Trophoblast cell (in vitro differentiated cells and primary cell): ENCODE measurements around the gene SMPD3.

Experiments
- DNase-seq, 2 donors: peaks; one replicate each; pipeline ENCODE4 v3.0.0-alpha.2; 2016
- H2AFZ ChIP-seq: 2 replicates; pipeline ENCODE4 v1.6.1; 2013; ENCODE audit warnings: low read length, moderate library complexity, mild to moderate bottlenecking; ENCODE audit not compliant: insufficient read depth, poor library complexity
- H2AK5ac ChIP-seq: 2 replicates; pipeline ENCODE4 v1.6.1; 2013; ENCODE audit warnings: mild to moderate bottlenecking, low read length
- H2BK120ac ChIP-seq: 2 replicates; pipeline ENCODE4 v1.6.1; 2013; ENCODE audit warnings: low read length, mild to moderate bottlenecking, moderate library complexity; ENCODE audit not compliant: insufficient read depth, poor library complexity
- H2BK12ac ChIP-seq: 2 replicates; pipeline ENCODE4 v1.6.1; 2013; ENCODE audit warnings: mild to moderate bottlenecking, low read length, moderate library complexity
- H2BK5ac ChIP-seq: 2 replicates; pipeline ENCODE4 v1.6.1; 2013; ENCODE audit warnings: low read length, low read depth, moderate library complexity, mild to moderate bottlenecking; ENCODE audit not compliant: poor library complexity
- H3K14ac ChIP-seq: 2 replicates; pipeline ENCODE4 v1.6.1; 2013; ENCODE audit warnings: mild to moderate bottlenecking, low read length
- H3K18ac ChIP-seq: 2 replicates; pipeline ENCODE4 v1.6.1; 2013; ENCODE audit warnings: mild to moderate bottlenecking, low read length
- H3K23ac ChIP-seq: 2 replicates; pipeline ENCODE4 v1.6.1; 2013; ENCODE audit warnings: low read length
- H3K27ac ChIP-seq: 2 replicates; pipeline ENCODE4 v1.5.1; 2013; ENCODE audit warnings: low read depth, mild to moderate bottlenecking, inconsistent platforms, low read length, moderate library complexity
- H3K27me3 ChIP-seq: 2 replicates; pipeline ENCODE4 v1.6.1; 2013; ENCODE audit warnings: inconsistent platforms, mild to moderate bottlenecking, low read length, moderate library complexity; ENCODE audit not compliant: insufficient read depth
- H3K36me3 ChIP-seq, 2 experiments: 1 replicate in 1 of 2; 2 replicates in 1 of 2; pipeline ENCODE4 v1.6.1; 2013; ENCODE audit warnings: low read length in 2 of 2, mild to moderate bottlenecking in 2 of 2, moderate library complexity in 1 of 2; ENCODE audit not compliant: insufficient read depth in 2 of 2, control insufficient read depth in 1 of 2
- H3K4ac ChIP-seq: 2 replicates; pipeline ENCODE4 v1.6.1; 2013; ENCODE audit warnings: low read depth, mild to moderate bottlenecking, low read length, moderate library complexity
- H3K4me1 ChIP-seq, 2 experiments: 1 replicate in 1 of 2; 2 replicates in 1 of 2; pipeline ENCODE4 v1.6.1; 2013; ENCODE audit warnings: low read length in 2 of 2, mild to moderate bottlenecking in 2 of 2, moderate library complexity in 1 of 2; ENCODE audit not compliant: insufficient read depth in 2 of 2, control insufficient read depth in 1 of 2
- H3K4me2 ChIP-seq: 2 replicates; pipeline ENCODE4 v1.6.1; 2013; ENCODE audit warnings: inconsistent platforms, mild to moderate bottlenecking, low read length, moderate library complexity
- H3K4me3 ChIP-seq: 2 replicates; pipeline ENCODE4 v1.5.1; 2013; ENCODE audit warnings: mild to moderate bottlenecking, low read depth, low read length, inconsistent platforms
- H3K79me1 ChIP-seq: one replicate; pipeline ENCODE4 v1.6.1; 2013; ENCODE audit warnings: low read length
- H3K79me2 ChIP-seq: 2 replicates; pipeline ENCODE4 v1.6.1; 2013; ENCODE audit warnings: low read length, mild to moderate bottlenecking; ENCODE audit not compliant: control insufficient read depth, insufficient read depth, poor library complexity
- H3K9ac ChIP-seq: 2 replicates; pipeline ENCODE4 v1.6.1; 2013; ENCODE audit warnings: mild to moderate bottlenecking, low read length
- H3K9me3 ChIP-seq: 2 replicates; pipeline ENCODE4 v1.6.1; 2013; ENCODE audit warnings: low read depth, mild to moderate bottlenecking, control low read depth, inconsistent platforms, low read length; ENCODE audit not compliant: insufficient read depth
- H4K12ac ChIP-seq: 2 replicates; pipeline ENCODE4 v1.6.1; 2013; ENCODE audit warnings: low read depth, mild to moderate bottlenecking, low read length, moderate library complexity
- H4K8ac ChIP-seq: 2 replicates; pipeline ENCODE4 v1.6.1; 2013; ENCODE audit warnings: low read depth, mild to moderate bottlenecking, low read length, moderate library complexity
- H4K91ac ChIP-seq: one replicate; pipeline ENCODE4 v1.6.1; 2013; ENCODE audit warnings: low read depth, mild to moderate bottlenecking, low read length, moderate library complexity
- WGBS: extraction: QIAGEN DNeasy Blood & Tissue Kit; methylation state at CpG from one replicate; pipeline ENCODE4 v1.1.7; 2013; ENCODE audit warnings: missing lambda C conversion rate; ENCODE audit not compliant: insufficient read length, insufficient coverage; ENCODE audit errors: extremely low coverage; 5-methylcytosine and 5-hydroxymethylcytosine counted together

SMPD3 gene

GRCh38 chr16:68434624-68435210 is 13.6 kb downstream of the SMPD3 start:
- Histone ChIP-seq H4K8ac (no peak overlapping the region), H2BK120ac (no peak overlapping the region), H2BK5ac (no peak overlapping the region), H3K27me3 (no peaks in the 10 kb centered on the region), H3K79me2 (no peaks in the 10 kb centered on the region), H3K4me2 (no peak overlapping the region), H2AFZ (no peak overlapping the region), H3K4me3 (no peak overlapping the region), H3K4ac (no peak overlapping the region), H3K36me3 (no peaks in the 10 kb centered on the region), H3K18ac (no peak overlapping the region), H3K14ac (no peak overlapping the region), H3K4me1 (no peaks in the 10 kb centered on the region), H4K91ac (no peak overlapping the region), H3K23ac (no peak overlapping the region), H2BK12ac (no peak overlapping the region), H3K9me3 (peaks cover 3% of the 10 kb centered on the region), H3K27ac (no peak overlapping the region), H2AK5ac (no peak overlapping the region), H3K79me1 (no peaks in the 10 kb centered on the region), H4K12ac (no peak overlapping the region), H3K9ac (no peak overlapping the region)
- no peak for DNase-seq
- no CpG with 5 or more reads among the region's 5 CpGs for WGBS

DNA sequence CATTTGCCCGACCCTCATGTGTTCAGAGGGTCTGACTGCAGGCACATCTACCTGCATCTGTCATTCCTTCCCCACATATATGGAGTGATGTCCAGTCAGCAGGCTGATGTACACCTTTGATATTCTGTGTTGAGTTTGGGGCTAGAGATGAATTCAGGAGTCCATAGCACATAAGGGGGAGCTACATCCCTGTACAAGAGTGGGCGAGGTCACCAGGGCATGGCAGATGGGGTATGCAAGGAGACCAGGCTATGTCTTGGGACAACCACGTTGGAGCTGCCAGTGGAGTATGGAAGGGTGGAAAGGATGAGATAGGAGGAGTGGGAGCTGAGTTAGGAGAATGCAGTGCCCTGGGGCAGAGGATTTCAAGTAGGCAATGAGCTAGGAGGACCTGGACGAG is 15.0 kb downstream of the SMPD3 start:
- Histone ChIP-seq H3K27me3 (no peaks in the 10 kb centered on the region), H4K91ac (no peak overlapping the region), H3K14ac (no peak overlapping the region), H2BK5ac (no peak overlapping the region), H3K4ac (no peak overlapping the region), H3K4me3 (no peak overlapping the region), H2AFZ (no peak overlapping the region), H3K9me3 (peaks cover 3% of the 10 kb centered on the region), H2AK5ac (no peak overlapping the region), H3K79me1 (no peaks in the 10 kb centered on the region), H2BK12ac (no peak overlapping the region), H4K12ac (no peak overlapping the region), H3K23ac (no peak overlapping the region), H3K36me3 (no peaks in the 10 kb centered on the region), H3K4me2 (no peak overlapping the region), H4K8ac (no peak overlapping the region), H3K18ac (no peak overlapping the region), H3K9ac (no peak overlapping the region), H3K27ac (no peak overlapping the region), H3K4me1 (no peaks in the 10 kb centered on the region), H2BK120ac (no peak overlapping the region), H3K79me2 (no peaks in the 10 kb centered on the region)
- DNase-seq, result no peak
- WGBS, result no CpG with 5 or more reads among the region's 4 CpGs

GRCh38 chr16:68432701-68433100 is 15.6 kb downstream of the SMPD3 start:
- no peaks in the 10 kb centered on the region for H3K79me1 ChIP-seq
- H3K27me3 ChIP-seq, result no peaks in the 10 kb centered on the region
- no peaks in the 10 kb centered on the region for H3K9me3 ChIP-seq
- H3K4ac ChIP-seq, result no peak overlapping the region
- no peak overlapping the region for H3K4me2 ChIP-seq
- no peak overlapping the region for H2AFZ ChIP-seq
- no peak overlapping the region for H2AK5ac ChIP-seq
- no peak overlapping the region for H3K23ac ChIP-seq
- H4K8ac ChIP-seq, result no peak overlapping the region
- H3K18ac ChIP-seq, result no peak overlapping the region
- DNase-seq, result no peak
- no peak overlapping the region for H4K91ac ChIP-seq
- no peak overlapping the region for H2BK5ac ChIP-seq
- H3K79me2 ChIP-seq, result no peaks in the 10 kb centered on the region
- no peak overlapping the region for H2BK120ac ChIP-seq
- no peak overlapping the region for H3K4me3 ChIP-seq
- no peak overlapping the region for H3K27ac ChIP-seq
- no peak overlapping the region for H3K14ac ChIP-seq
- no peaks in the 10 kb centered on the region for H3K36me3 ChIP-seq
- no peaks in the 10 kb centered on the region for H3K4me1 ChIP-seq
- H3K9ac ChIP-seq, result no peak overlapping the region
- no peak overlapping the region for H2BK12ac ChIP-seq
- no CpG with 5 or more reads among the region's 4 CpGs for WGBS
- H4K12ac ChIP-seq, result no peak overlapping the region

DNA sequence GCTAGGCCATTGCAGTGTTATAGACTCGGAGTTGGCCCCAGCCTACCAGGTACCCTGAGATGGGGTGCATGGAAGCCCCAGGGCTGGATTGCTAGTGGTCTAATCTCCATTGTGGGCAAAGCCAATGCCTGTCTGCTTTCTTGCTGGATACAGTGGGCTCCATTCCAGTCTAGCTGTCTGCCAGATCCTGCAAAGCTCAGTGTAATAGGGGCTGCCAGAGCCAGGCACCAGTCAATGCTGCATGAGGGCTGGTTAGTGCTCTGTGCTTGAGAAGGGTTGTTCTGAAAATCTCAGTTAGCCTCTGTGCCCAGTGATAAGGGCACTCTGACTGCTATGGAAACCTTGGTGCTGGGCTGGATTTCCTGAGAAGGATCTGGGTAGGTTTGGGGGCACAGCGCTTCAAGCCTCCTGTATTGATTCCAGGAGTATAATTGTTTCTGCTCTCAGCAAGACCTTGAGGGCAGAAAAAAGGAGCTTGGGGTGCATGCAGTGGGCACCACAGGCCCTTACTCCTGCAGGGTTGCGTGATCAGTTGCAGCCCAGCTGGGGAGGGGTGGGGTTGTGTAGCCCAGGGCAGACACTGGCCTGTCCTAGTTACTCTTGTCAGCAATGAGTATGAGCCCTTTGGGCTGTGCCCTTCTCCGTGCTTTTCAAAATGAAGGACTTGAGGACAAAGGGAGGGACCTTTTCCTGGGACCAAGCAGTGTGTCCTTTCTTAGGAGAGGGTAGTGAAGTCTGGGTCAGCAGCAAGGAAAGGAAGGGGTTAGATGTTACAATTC is 19.0 kb downstream of the SMPD3 start:
- no peak overlapping the region for H3K18ac ChIP-seq
- no peak overlapping the region for H2BK12ac ChIP-seq
- no peaks in the 10 kb centered on the region for H3K79me1 ChIP-seq
- no peak overlapping the region for H3K9ac ChIP-seq
- H2BK5ac ChIP-seq, result no peak overlapping the region
- no peak overlapping the region for H2AK5ac ChIP-seq
- DNase-seq, result no peak
- no peak overlapping the region for H3K4ac ChIP-seq
- H3K14ac ChIP-seq, result no peak overlapping the region
- H3K9me3 ChIP-seq, result no peaks in the 10 kb centered on the region
- H3K4me3 ChIP-seq, result no peak overlapping the region
- H2AFZ ChIP-seq, result no peak overlapping the region
- no peak overlapping the region for H3K23ac ChIP-seq
- WGBS, result no CpG with 5 or more reads among the region's 4 CpGs
- H3K27me3 ChIP-seq, result no peaks in the 10 kb centered on the region
- H4K12ac ChIP-seq, result no peak overlapping the region
- no peak overlapping the region for H3K27ac ChIP-seq
- no peaks in the 10 kb centered on the region for H3K4me1 ChIP-seq
- no peak overlapping the region for H2BK120ac ChIP-seq
- no peaks in the 10 kb centered on the region for H3K79me2 ChIP-seq
- no peak overlapping the region for H4K8ac ChIP-seq
- no peak overlapping the region for H3K4me2 ChIP-seq
- H4K91ac ChIP-seq, result no peak overlapping the region
- no peaks in the 10 kb centered on the region for H3K36me3 ChIP-seq
